PC-3 (cell line): ENCODE results near the gene ITGA3. TPM values are rescaled to one million over a fixed set of nuclear protein-coding genes. Genes with fewer than 3 reads are reported as not detected.
A peak's percentile ranks its signal among the peaks of the same experiment; 100 is the strongest.

Source experiments
- ATAC-seq: fragments of 200-7000 bp; cut with Tn5 transposase; 2 replicates; pipeline ENCODE4 v1.9.1; 2020; ENCODE audit warnings: mild to moderate bottlenecking, moderate library complexity
- BruUV-seq: library from RNA; stranded (reverse); fragments of 400-500 nt; replicated peaks from 2 replicates; lab custom pipeline; 2021; lab: Mats Ljungman, UMichigan
- CTCF ChIA-PET: fragments of 300-600 bp; sonication (Branson Sonifier 250); formaldehyde crosslinking; loops from one replicate; lab custom pipeline; 2022; ENCODE audit warnings: antibody characterized with exemption; lab: Charles Lee
- POLR2A ChIA-PET: fragments of 300-600 bp; sonication (Branson Sonifier 250); formaldehyde crosslinking; loops from one replicate; lab custom pipeline; 2022; ENCODE audit warnings: antibody characterized with exemption; ENCODE audit not compliant: unreplicated experiment; lab: Charles Lee
- DNase-seq: peaks from one replicate; pipeline ENCODE4 v3.0.0-alpha.2; 2015
- H2AFZ ChIP-seq: fragments of 300-600 bp; sonication (generic); 2 replicates; pipeline ENCODE4 v1.6.0; 2016; ENCODE audit warnings: antibody characterized with exemption, low read length
- H3F3A ChIP-seq: fragments of 300-600 bp; sonication (generic); one replicate; pipeline ENCODE4 v1.6.0; 2017; ENCODE audit warnings: antibody characterized with exemption, low read length, control low read depth, mild to moderate bottlenecking; ENCODE audit not compliant: unreplicated experiment
- H3K27ac ChIP-seq: fragments of 300-600 bp; sonication (generic); 2 replicates; pipeline ENCODE4 v1.5.1; 2016; ENCODE audit warnings: mild to moderate bottlenecking, low read length
- H3K27me3 ChIP-seq: fragments of 300-600 bp; sonication (generic); 2 replicates; pipeline ENCODE4 v1.6.1; 2016; ENCODE audit warnings: low read length, mixed read lengths
- H3K36me3 ChIP-seq: fragments of 300-600 bp; sonication (generic); 2 replicates; pipeline ENCODE4 v1.6.1; 2016; ENCODE audit warnings: low read depth, mixed run types, low read length, mixed read lengths
- H3K4me1 ChIP-seq: fragments of 300-600 bp; sonication (generic); 2 replicates; pipeline ENCODE4 v1.5.1; 2016; ENCODE audit warnings: low read length; ENCODE audit not compliant: insufficient read depth
- H3K4me2 ChIP-seq: fragments of 300-600 bp; sonication (generic); 2 replicates; pipeline ENCODE4 v1.6.0; 2016; ENCODE audit warnings: low read length
- H3K4me3 ChIP-seq: fragments of 300-600 bp; sonication (generic); 2 replicates; pipeline ENCODE4 v1.5.1; 2016; ENCODE audit warnings: mild to moderate bottlenecking, low read length, mixed read lengths
- H3K79me2 ChIP-seq: fragments of 300-600 bp; sonication (generic); 2 replicates; pipeline ENCODE4 v1.6.1; 2017; ENCODE audit warnings: low read length, mixed read lengths
- H3K9ac ChIP-seq: fragments of 300-600 bp; sonication (generic); 2 replicates; pipeline ENCODE4 v1.6.0; 2016; ENCODE audit warnings: mild to moderate bottlenecking, low read length
- H3K9me2 ChIP-seq: fragments of 300-600 bp; sonication (generic); replicated peaks from 2 replicates; pipeline ENCODE4 v1.6.1; 2016; ENCODE audit warnings: mixed run types, low read length, mixed read lengths
- H3K9me3 ChIP-seq: fragments of 300-600 bp; sonication (generic); 2 replicates; pipeline ENCODE4 v1.6.1; 2016; ENCODE audit warnings: low read length, mixed read lengths
- H4K20me1 ChIP-seq: fragments of 300-600 bp; sonication (generic); 2 replicates; pipeline ENCODE4 v1.6.1; 2016; ENCODE audit warnings: low read length, mixed read lengths
- EZH2 ChIP-seq: fragments of 300-600 bp; sonication (generic); IDR thresholded peaks from one replicate; pipeline ENCODE4 v1.6.1; 2017; ENCODE audit warnings: antibody characterized with exemption, mild to moderate bottlenecking, low read length; ENCODE audit not compliant: unreplicated experiment
- EZH2phosphoT487 ChIP-seq: fragments of 300-600 bp; sonication (generic); IDR thresholded peaks from 2 replicates; pipeline ENCODE4 v1.6.1; 2018; ENCODE audit warnings: mild to moderate bottlenecking, antibody characterized with exemption, low read length, borderline replicate concordance
- intact Hi-C: fragments of 100-400 bp; cut with micrococcal nuclease; formaldehyde crosslinking; loops from 2 replicates; pipeline ENCODE4 v1.9.0; 2023
- total RNA-seq: library from RNA; depleted of rRNA; stranded (reverse); fragments of >200 nt; gene quantifications from 2 replicates; pipeline ENCODE4 v1.2.3, GENCODE V29; 2014
- TF ChIP-seq, protein P1 (sequence below): fragments of 300-600 bp; sonication (generic); conservative IDR thresholded peaks from 2 replicates; pipeline ENCODE4 v1.5.1; 2017; ENCODE audit warnings: antibody characterized with exemption, low read depth, mild to moderate bottlenecking, low read length

Gene ITGA3
- total RNA-seq, 1 experiment from 2014 or later: 598 TPM

DNA sequence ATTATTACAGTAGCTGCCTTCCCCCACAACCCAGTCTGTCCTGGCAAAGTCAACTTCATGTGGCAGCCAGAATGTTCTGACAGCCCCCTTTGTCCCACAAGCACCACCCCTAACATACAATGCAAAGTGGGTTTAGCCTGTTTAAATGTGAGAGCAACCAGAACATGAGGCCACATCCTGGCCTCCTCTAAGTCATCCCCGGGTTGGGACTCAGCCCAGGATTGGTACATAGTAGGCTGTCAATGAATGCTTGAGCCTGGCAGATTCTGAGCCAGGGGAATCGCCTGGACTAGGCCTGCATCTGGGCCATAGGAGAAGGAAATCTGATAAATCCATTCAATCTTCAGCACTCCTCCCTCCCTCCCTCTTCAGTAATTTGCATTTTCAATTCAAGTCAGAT lies 4.3 kb upstream of the ITGA3 start:
- intact Hi-C loops: loop anchor here (1.0 kb wide), 1 partner anchor 23 kb away; no protein-coding TSS in a partner anchor
- ChIA-PET POLR2A (no interaction called here), CTCF (interaction anchor here (1.5 kb wide), 1 partner anchor 24 kb away, joined by 6 read pairs; no protein-coding TSS in a partner anchor)
- Histone ChIP-seq H3K9ac (peak overlapping the region; percentile 78), H4K20me1 (peaks cover 3% of the 10 kb centered on the region; the same call in 1 of the 2 replicates), H3K4me1 (peaks cover 80% of the 10 kb centered on the region), H2AFZ (no peak overlapping the region), H3K27me3 (no peaks in the 10 kb centered on the region), H3K4me2 (peak overlapping the region; percentile 97), H3K9me2 (no peaks in the 10 kb centered on the region), H3K36me3 (no peaks in the 10 kb centered on the region), H3K9me3 (no peaks in the 10 kb centered on the region), H3F3A (peaks cover 21% of the 10 kb centered on the region), H3K79me2 (peaks cover 38% of the 10 kb centered on the region), H3K27ac (peak overlapping the region; percentile 96), H3K4me3 (peak overlapping the region; percentile 6; the same call in 1 of the 2 replicates)
- TF ChIP-seq, protein P1, sequence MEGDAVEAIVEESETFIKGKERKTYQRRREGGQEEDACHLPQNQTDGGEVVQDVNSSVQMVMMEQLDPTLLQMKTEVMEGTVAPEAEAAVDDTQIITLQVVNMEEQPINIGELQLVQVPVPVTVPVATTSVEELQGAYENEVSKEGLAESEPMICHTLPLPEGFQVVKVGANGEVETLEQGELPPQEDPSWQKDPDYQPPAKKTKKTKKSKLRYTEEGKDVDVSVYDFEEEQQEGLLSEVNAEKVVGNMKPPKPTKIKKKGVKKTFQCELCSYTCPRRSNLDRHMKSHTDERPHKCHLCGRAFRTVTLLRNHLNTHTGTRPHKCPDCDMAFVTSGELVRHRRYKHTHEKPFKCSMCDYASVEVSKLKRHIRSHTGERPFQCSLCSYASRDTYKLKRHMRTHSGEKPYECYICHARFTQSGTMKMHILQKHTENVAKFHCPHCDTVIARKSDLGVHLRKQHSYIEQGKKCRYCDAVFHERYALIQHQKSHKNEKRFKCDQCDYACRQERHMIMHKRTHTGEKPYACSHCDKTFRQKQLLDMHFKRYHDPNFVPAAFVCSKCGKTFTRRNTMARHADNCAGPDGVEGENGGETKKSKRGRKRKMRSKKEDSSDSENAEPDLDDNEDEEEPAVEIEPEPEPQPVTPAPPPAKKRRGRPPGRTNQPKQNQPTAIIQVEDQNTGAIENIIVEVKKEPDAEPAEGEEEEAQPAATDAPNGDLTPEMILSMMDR: no peak
- no peak for TF ChIP-seq EZH2phosphoT487
- no peak for TF ChIP-seq EZH2
- BruUV-seq: no TSS peak
- DNase-seq (peak; percentile 71), ATAC-seq (peak; percentile 0)

- H3K9ac ChIP-seq: peak overlapping the region; percentile 78
These were observed 3.6 kb upstream of the ITGA3 start for GRCh38 chr17:50052241-50052796.

More at GRCh38 chr17:50052241-50052796, 3.6 kb upstream of the ITGA3 start:
- BruUV-seq: no TSS peak
- Histone ChIP-seq H3K4me1 (peaks cover 75% of the 10 kb centered on the region), H4K20me1 (peaks cover 10% of the 10 kb centered on the region), H3K79me2 (peaks cover 45% of the 10 kb centered on the region), H3K27me3 (no peaks in the 10 kb centered on the region), H3K4me2 (peak overlapping the region; percentile 97), H3F3A (peaks cover 21% of the 10 kb centered on the region), H3K4me3 (peak overlapping the region; percentile 6; the same call in 1 of the 2 replicates), H3K27ac (peak overlapping the region; percentile 96), H3K9me3 (no peaks in the 10 kb centered on the region), H3K36me3 (peaks cover 7% of the 10 kb centered on the region), H2AFZ (no peak overlapping the region), H3K9me2 (no peaks in the 10 kb centered on the region)
- intact Hi-C loops: no loop called here
- TF ChIP-seq EZH2phosphoT487: no peak
- TF ChIP-seq, protein P1: no peak
- TF ChIP-seq EZH2: no peak
- ChIA-PET POLR2A (interaction anchor here (0.9 to 1.0 kb wide), 2 partner anchors 12 to 25 kb away, joined by 3 to 8 read pairs; no protein-coding TSS in a partner anchor), CTCF (interaction anchor here (1.5 kb wide), 1 partner anchor 25 kb away, joined by 6 read pairs; no protein-coding TSS in a partner anchor)
- ATAC-seq: no peak
- DNase-seq: peak; percentile 74
